Measurements from ENCODE around the gene MARCKSL1. TPM values are rescaled to one million over a fixed set of nuclear protein-coding genes. Genes with fewer than 3 reads are reported as not detected.
A peak's percentile ranks its signal among the peaks of the same experiment; 100 is the strongest.

Gene MARCKSL1
- total and polyA plus RNA-seq, 2 donors (not counting 1 experiment from before 2014, with no cell fraction given) = 73.2 to 106 TPM

GRCh38 chr1:32291708-32292538 lies 44.1 kb downstream of the MARCKSL1 start, which contains the start of gene HDAC1:
Gene HDAC1, plus strand, starts transcription at chr1:32292083. Its CDS starts 87 bp downstream, at chr1:32292170.
- H3K27me3 ChIP-seq (replicated peaks in 1 of 4; ENCODE audit: control extremely low read depth in 1 of 4, control insufficient read depth in 3 of 4, insufficient read depth in 4 of 4, low read length in 3 of 4) = no peaks in the 10 kb centered on the region
- intact Hi-C loops (cut with micrococcal nuclease) = loop anchor here (1.0 to 5.0 kb wide), 8 partner anchors 25 to 219 kb away; partner anchors contain the start of genes DCDC2B, EIF3I, IQCC and KPNA6
- Mint-ChIP-seq H3K4me1 (peaks cover 39% of the 10 kb centered on the region), H3K27ac (peak within 1 kb of the TSS; percentile 99), H3K27me3 (no peaks in the 10 kb centered on the region), H3K9me3 (ENCODE audit: insufficient read depth) (no peaks in the 10 kb centered on the region), H3K4me3 (peak within 1 kb of the TSS; percentile 100)
- ATAC-seq (ENCODE audit: low read depth) (peak; percentile 98), DNase-seq (peak; percentile 96)
- peaks cover 20% of the 10 kb centered on the region for H4K20me1 ChIP-seq (ENCODE audit: control insufficient read depth, insufficient read depth, low read length, poor library complexity, severe bottlenecking)
- peak within 1 kb of the TSS; percentile 81 to 87 for H3K27ac ChIP-seq (ENCODE audit: low read length in 2 of 2)
- ChIA-PET POLR2A (interaction anchor here (0.5 to 5.1 kb wide), 21 partner anchors 17 to 525 kb away, joined by 3 to 46 read pairs (median 4); partner anchors contain the start of genes CCDC28B, LCK, MARCKSL1 and TMEM39B), CTCF (interaction anchor here (0.6 to 5.8 kb wide), 18 partner anchors 11 to 185 kb away, joined by 3 to 55 read pairs (median 4); partner anchors contain the start of genes FAM167B, LCK and MARCKSL1)
- peaks cover 0 to 5% of the 10 kb centered on the region in 2 experiments for H3K36me3 ChIP-seq (replicated peaks in 1 of 2; ENCODE audit: control extremely low read depth in 1 of 2, control insufficient read depth in 1 of 2, extremely low read depth in 1 of 2, insufficient read depth in 2 of 2, low read length in 1 of 2)
- H3K4me1 ChIP-seq (ENCODE audit: control insufficient read depth in 2 of 2, insufficient read depth in 2 of 2, low read length in 2 of 2) = peaks cover 41 to 42% of the 10 kb centered on the region in 2 donors
- TF ChIP-seq CTCF (IDR thresholded peaks at IDR 0.05) = peak; percentile 1
- TF ChIP-seq EZH2 (IDR thresholded peaks at IDR 0.05; ENCODE audit: borderline replicate concordance, insufficient read depth, low read depth, low read length, poor library complexity, severe bottlenecking) = no peak
- peak within 1 kb of the TSS; percentile 100 for H2AFZ ChIP-seq (ENCODE audit: insufficient read depth, low read depth, low read length, poor library complexity, severe bottlenecking)
- H3K9ac ChIP-seq (ENCODE audit: low read length) = peak within 1 kb of the TSS; percentile 97
- no peaks in the 10 kb centered on the region for H3K9me3 ChIP-seq (ENCODE audit: control extremely low read depth in 1 of 3, control insufficient read depth in 2 of 3, insufficient read depth in 1 of 3, low read length in 2 of 3)
- peak within 1 kb of the TSS; percentile 98 for H3K4me2 ChIP-seq (replicated peaks; ENCODE audit: low read depth, low read length, poor library complexity, severe bottlenecking)
- peaks cover 72% of the 10 kb centered on the region for H3K79me2 ChIP-seq (ENCODE audit: control insufficient read depth, insufficient read depth, low read length)
- peak within 1 kb of the TSS; percentile 77 to 98 (median 88) for H3K4me3 ChIP-seq (ENCODE audit: control extremely low read depth in 1 of 5, extremely low read depth in 1 of 5, insufficient read depth in 1 of 5, low read depth in 2 of 5, low read length in 4 of 5)
- under 1% methylated on average over 64 of the region's 67 CpGs for WGBS (ENCODE audit: insufficient coverage)

All from B cell (primary cell).